Thymus (tissue), 11 donors: ENCODE data around the gene POMGNT2. TPM values are rescaled to one million over a fixed set of nuclear protein-coding genes. Genes with fewer than 3 reads are reported as not detected.
A peak's percentile ranks its signal among the peaks of the same experiment; 100 is the strongest.

Source experiments
- DNase-seq, 9 donors: peaks; one replicate each; pipeline ENCODE4 v3.0.0-alpha.2; 2013; ENCODE audit warnings: low spot score in 9 of 9, low read depth in 6 of 9, missing footprints in 1 of 9
- H3K27ac ChIP-seq, 2 donors: one replicate each; pipeline ENCODE4 v1.5.1; 2013; ENCODE audit warnings: control low read depth in 1 of 2, low read depth in 1 of 2, low read length in 1 of 2, mild to moderate bottlenecking in 1 of 2, moderate library complexity in 1 of 2
- H3K27me3 ChIP-seq, 2 donors: one replicate each; pipeline ENCODE4 v1.5.1; 2013; ENCODE audit warnings: low read length in 1 of 2; ENCODE audit not compliant: control insufficient read depth in 2 of 2, insufficient read depth in 1 of 2
- H3K36me3 ChIP-seq, 2 donors: one replicate each; pipeline ENCODE4 v1.5.1; 2013; ENCODE audit warnings: low read length in 1 of 2, mild to moderate bottlenecking in 1 of 2, moderate library complexity in 1 of 2; ENCODE audit not compliant: control insufficient read depth in 2 of 2, insufficient read depth in 2 of 2
- H3K4me1 ChIP-seq, 2 donors: one replicate each; pipeline ENCODE4 v1.5.1; 2013; ENCODE audit warnings: low read length in 2 of 2; ENCODE audit not compliant: control insufficient read depth in 2 of 2, insufficient read depth in 2 of 2
- H3K4me3 ChIP-seq, 2 donors: one replicate each; pipeline ENCODE4 v1.5.1; 2013; ENCODE audit warnings: low read length in 2 of 2, control low read depth in 1 of 2, mild to moderate bottlenecking in 1 of 2
- H3K9me3 ChIP-seq, 2 donors: one replicate each; pipeline ENCODE4 v1.5.1; 2013; ENCODE audit warnings: low read length in 1 of 2, mild to moderate bottlenecking in 1 of 2; ENCODE audit not compliant: control insufficient read depth in 2 of 2, insufficient read depth in 1 of 2
- WGBS: extraction: QIAGEN DNeasy Blood & Tissue Kit; methylation state at CpG from one replicate; pipeline ENCODE4 v1.1.7; 2013; 5-methylcytosine and 5-hydroxymethylcytosine counted together
- polyA plus RNA-seq: library from polyadenylated mRNA; stranded (reverse); fragments of 200-250 nt; gene quantifications from one replicate; pipeline ENCODE4 v1.2.3, GENCODE V29; 2013
- total RNA-seq: library from RNA; stranded (reverse); fragments of 120-200 nt; gene quantifications from one replicate; pipeline ENCODE4 v1.2.4, GENCODE V29; 2013
- donor health status: healthy.

Gene POMGNT2
- total and polyA plus RNA-seq, 2 donors: 4.5 to 5.2 TPM

DNA sequence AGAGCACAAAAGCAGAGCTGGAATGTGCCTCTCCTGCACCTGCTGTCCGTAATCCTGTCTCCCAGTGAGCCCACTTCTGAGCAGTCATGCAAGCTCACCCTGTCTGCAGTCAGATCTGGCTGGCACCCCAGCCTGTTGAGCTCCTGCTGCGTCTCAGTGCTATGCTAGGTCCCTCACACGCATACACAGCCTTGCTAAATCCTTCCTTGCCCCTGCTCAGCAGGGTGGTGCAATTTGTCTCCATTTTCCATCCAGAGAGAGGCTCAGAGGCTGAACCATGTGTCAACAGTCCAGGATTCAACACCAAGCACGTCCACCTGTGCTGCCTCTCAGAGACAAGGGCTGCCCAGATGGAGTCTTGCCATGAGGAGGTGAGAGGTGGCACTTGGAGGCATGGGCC lies 11.0 kb downstream of the POMGNT2 start:
- Histone ChIP-seq H3K36me3 (no peaks in the 10 kb centered on the region), H3K4me3 (no peak overlapping the region), H3K4me1 (no peaks in the 10 kb centered on the region), H3K27ac (no peak overlapping the region), H3K27me3 (no peaks in the 10 kb centered on the region), H3K9me3 (no peaks in the 10 kb centered on the region)
- WGBS: 98% methylated on average over 4 of the region's 4 CpGs
- DNase-seq: no peak

DNA sequence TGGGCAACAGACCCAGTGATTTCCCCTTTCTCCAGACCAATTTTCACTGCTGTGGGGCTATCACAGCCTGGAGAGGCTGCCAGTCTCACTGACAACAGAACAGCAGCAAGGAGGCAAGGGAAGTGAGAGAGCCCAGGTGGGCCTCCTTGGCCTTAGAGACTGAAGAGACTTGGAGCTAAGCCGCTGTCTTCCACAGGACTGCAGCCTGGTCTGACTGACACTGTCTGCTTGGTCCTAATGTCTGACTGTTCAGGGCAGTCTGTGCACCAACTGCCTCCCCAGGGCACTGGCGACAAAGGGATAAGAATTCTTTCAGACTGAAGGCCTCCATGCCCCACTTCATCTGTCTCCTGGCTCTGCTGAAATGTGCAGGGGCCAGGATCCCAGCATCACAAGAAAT lies 11.5 kb downstream of the POMGNT2 start:
- Histone ChIP-seq H3K4me3 (no peak overlapping the region), H3K9me3 (no peaks in the 10 kb centered on the region), H3K4me1 (no peaks in the 10 kb centered on the region), H3K27me3 (no peaks in the 10 kb centered on the region), H3K36me3 (no peaks in the 10 kb centered on the region), H3K27ac (no peak overlapping the region)
- 95% methylated on average over 2 of the region's 2 CpGs for WGBS
- no peak for DNase-seq

DNA sequence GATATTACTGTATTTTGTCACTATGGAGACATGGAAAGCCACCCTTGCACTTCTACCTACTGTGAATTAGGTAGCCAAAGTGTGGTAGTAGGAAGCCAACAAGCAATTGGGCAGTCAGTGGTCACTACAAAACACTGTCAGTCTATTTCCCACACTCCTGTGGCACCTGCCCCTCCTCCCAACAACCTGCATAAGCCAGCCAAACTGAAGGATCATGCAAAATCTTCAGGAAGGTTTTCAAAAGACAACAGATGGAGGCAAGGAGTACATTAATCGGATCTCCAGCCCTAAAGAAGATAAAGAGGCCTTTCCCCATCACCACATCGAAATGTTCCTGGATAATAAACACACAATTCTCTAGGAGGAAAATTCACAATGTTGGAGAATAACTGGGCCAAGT lies 11.9 kb downstream of the POMGNT2 start:
- Histone ChIP-seq H3K27me3 (no peaks in the 10 kb centered on the region), H3K27ac (no peak overlapping the region), H3K9me3 (no peaks in the 10 kb centered on the region), H3K4me3 (no peak overlapping the region), H3K36me3 (no peaks in the 10 kb centered on the region), H3K4me1 (no peaks in the 10 kb centered on the region)
- 94% methylated on average over 2 of the region's 2 CpGs for WGBS
- DNase-seq: no peak

DNA sequence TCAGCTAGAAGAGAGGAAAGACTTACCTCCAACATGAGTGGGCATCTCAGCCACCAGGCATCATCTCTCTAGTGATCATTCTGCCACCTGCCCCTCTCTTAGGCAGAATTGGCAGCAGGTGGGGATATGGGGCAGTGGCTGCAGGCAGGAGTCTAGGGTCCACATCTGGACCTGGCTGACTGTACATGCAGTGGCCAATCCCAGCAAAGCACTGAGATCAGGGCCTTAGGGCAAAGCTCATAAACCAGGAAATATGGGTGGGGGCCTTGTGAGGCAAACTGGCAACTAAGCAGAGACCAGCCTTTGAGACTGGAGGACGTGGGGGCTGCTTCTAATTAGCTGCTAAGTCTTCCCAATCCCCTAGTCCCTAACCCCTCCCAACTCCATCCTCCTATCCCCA lies 12.9 kb downstream of the POMGNT2 start:
- 97% methylated on average over 1 of the region's 1 CpG for WGBS
- H3K4me1 ChIP-seq: no peaks in the 10 kb centered on the region
- H3K4me3 ChIP-seq: no peak overlapping the region
- no peak overlapping the region for H3K27ac ChIP-seq
- no peaks in the 10 kb centered on the region for H3K9me3 ChIP-seq
- no peaks in the 10 kb centered on the region for H3K27me3 ChIP-seq
- no peaks in the 10 kb centered on the region for H3K36me3 ChIP-seq
- DNase-seq: no peak

DNA sequence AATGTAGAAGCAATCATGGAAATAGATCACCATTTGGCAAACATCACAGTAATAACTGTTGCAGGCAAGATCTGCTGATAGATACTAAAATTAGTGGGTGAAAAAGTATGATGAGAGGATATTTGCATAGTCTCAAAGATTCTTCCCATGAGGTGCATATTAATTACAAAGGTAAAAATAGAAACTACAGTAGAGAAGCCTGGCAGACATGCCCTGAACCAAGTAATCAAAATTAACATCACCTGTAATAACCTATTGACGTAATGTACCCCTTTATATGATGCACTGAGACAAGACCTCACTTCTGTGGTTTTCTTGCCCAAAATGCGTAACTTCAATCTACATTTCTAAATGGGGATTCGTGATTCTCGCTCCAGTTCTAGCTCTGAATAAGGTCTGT lies 14.4 kb downstream of the POMGNT2 start:
- H3K27ac ChIP-seq: no peak overlapping the region
- no peaks in the 10 kb centered on the region for H3K27me3 ChIP-seq
- DNase-seq: no peak
- H3K9me3 ChIP-seq: no peaks in the 10 kb centered on the region
- no peaks in the 10 kb centered on the region for H3K4me1 ChIP-seq
- WGBS: 99% methylated on average over 4 of the region's 4 CpGs
- no peak overlapping the region for H3K4me3 ChIP-seq
- no peaks in the 10 kb centered on the region for H3K36me3 ChIP-seq

DNA sequence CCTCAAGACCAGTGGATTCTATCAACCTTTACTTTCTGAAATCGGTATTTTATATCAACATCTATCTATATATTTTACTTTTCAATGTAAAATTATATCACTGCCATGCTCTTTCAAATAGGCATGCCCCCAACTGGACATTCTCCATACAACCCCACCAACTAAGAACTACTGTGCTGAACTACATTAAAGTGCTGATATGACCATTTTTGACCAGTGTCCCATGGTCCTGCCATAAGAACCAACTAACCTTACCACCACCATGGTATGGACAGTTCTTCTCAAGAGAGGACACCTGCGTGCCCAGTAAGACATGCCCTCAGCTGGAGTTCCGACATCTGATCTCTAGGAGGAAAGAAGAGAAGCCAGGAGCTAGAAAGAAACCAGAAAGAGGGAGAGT lies 15.6 kb downstream of the POMGNT2 start:
- Histone ChIP-seq H3K9me3 (no peaks in the 10 kb centered on the region), H3K4me3 (no peak overlapping the region), H3K27me3 (no peaks in the 10 kb centered on the region), H3K27ac (no peak overlapping the region), H3K4me1 (no peaks in the 10 kb centered on the region), H3K36me3 (no peaks in the 10 kb centered on the region)
- 94% methylated on average over 3 of the region's 3 CpGs for WGBS
- no peak for DNase-seq

DNA sequence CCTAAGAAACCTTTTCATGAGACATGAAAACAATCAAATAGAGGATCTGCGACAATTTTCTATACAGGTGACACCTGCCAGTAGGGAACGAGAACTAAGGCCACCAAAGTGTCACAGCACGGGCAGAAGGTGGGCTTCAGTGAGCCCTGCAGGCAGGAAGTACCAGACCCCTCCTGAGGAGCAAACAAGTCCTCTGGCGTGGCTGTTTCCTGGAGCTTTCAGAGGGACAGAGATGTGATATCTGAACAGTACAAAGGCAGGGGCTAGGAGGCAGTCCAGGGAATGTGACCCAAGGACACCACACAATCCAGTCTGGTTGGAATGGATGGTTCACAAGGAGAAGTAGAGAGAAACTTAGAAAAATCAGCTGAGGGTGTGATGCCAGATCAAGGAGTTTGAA lies 16.8 kb downstream of the POMGNT2 start:
- no peaks in the 10 kb centered on the region for H3K9me3 ChIP-seq
- no peak overlapping the region for H3K4me3 ChIP-seq
- H3K27me3 ChIP-seq: no peaks in the 10 kb centered on the region
- H3K4me1 ChIP-seq: no peaks in the 10 kb centered on the region
- no peak for DNase-seq
- no peaks in the 10 kb centered on the region for H3K36me3 ChIP-seq
- no peak overlapping the region for H3K27ac ChIP-seq
- WGBS: 97% methylated on average over 4 of the region's 4 CpGs

DNA sequence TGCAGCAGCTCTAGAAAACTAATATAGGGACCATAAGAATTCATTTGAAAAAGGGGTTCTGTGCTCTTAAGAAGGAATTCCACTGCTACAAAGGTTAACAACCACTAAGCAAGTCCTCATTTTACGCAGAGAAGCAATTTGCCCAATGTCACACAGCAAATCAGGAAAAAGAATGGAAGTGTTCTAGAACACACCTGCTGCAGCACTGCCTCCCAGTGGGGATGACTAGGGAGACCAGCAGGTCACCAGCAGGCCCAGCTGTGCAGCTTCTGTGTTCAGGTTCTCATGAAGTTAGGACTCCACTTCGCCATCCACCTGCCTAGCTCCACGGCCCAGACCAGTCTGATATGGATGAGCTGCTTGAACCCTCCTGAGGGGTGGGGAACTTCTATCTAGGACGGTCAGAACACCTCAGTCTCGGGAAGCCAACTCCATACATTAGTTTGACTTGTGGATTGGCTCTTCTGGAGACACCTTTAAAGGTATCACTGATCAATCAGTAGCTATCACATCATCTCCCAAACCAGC lies 18.6 kb downstream of the POMGNT2 start:
- WGBS: 96% methylated on average over 5 of the region's 5 CpGs
- Histone ChIP-seq H3K4me3 (no peak overlapping the region), H3K4me1 (no peaks in the 10 kb centered on the region), H3K27ac (no peak overlapping the region), H3K36me3 (peaks cover 0 to 4% of the 10 kb centered on the region in 2 donors), H3K9me3 (peaks cover 0 to 4% of the 10 kb centered on the region in 2 donors), H3K27me3 (no peaks in the 10 kb centered on the region)
- peak in 1 of 9 donors; percentile 45 for DNase-seq

DNA sequence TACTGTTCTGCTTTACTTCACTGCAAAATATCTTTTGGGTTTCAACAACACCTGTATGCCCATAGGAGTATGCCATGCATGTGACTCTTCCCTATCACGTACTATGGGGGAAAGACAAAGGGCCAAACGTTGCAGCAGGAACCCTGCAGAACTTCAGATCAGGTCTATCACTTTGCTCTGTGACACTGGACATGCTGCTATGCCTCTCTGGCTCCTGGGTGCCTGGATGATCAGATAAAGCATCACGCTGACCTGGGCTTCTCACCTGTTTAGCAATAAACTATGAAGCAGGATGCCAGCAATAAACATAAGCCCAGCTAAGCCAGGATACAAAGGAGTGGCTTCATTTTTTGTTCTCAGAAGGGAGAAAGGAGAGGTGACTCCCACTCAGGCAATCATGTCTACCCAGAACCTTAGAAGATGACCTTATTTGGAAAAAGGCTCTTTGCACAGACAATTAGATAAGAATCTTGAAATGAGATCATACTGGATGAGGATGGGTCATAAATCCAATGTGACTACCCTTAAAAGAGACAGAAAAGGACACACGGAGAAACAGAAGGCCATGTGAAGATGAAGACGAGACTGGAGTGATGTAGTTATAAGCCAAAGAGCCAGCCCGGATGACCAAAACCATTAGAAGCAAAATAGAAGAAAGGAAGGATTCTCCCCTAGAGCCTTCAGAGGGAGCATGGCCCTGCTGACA lies 19.3 kb downstream of the POMGNT2 start:
- no peak overlapping the region for H3K27ac ChIP-seq
- peaks cover 0 to 4% of the 10 kb centered on the region in 2 donors for H3K36me3 ChIP-seq
- H3K4me1 ChIP-seq: no peaks in the 10 kb centered on the region
- no peak for DNase-seq
- no peaks in the 10 kb centered on the region for H3K27me3 ChIP-seq
- no peak overlapping the region for H3K4me3 ChIP-seq
- H3K9me3 ChIP-seq: peaks cover 0 to 4% of the 10 kb centered on the region in 2 donors
- WGBS: 95% methylated on average over 6 of the region's 6 CpGs
